ENCODE data around the gene KIDINS220.

The KIDINS220 gene

GRCh38 chr2:8839189-8839965 is 2.0 kb upstream of the KIDINS220 start:
- Histone ChIP-seq H3K9ac (ENCODE audit: low read depth in 1 of 2, low read length in 2 of 2) (no peak overlapping the region), H3K4me3 (ENCODE audit: low read length in 2 of 2) (no peak overlapping the region), H3K36me3 (ENCODE audit: control insufficient read depth in 2 of 2, insufficient read depth in 2 of 2, low read length in 2 of 2) (no peaks in the 10 kb centered on the region), H3K9me3 (ENCODE audit: control insufficient read depth in 2 of 2, low read length in 2 of 2) (no peaks in the 10 kb centered on the region), H3K27ac (ENCODE audit: low read depth in 2 of 2, low read length in 2 of 2) (no peak overlapping the region), H3K4me1 (ENCODE audit: control insufficient read depth in 2 of 2, insufficient read depth in 2 of 2, low read length in 2 of 2) (peaks cover 4 to 9% of the 10 kb centered on the region in 2 donors), H3K27me3 (ENCODE audit: control insufficient read depth in 2 of 2, insufficient read depth in 2 of 2, low read length in 2 of 2) (no peaks in the 10 kb centered on the region)

- Histone ChIP-seq H3K27ac (ENCODE audit: low read depth in 2 of 2, low read length in 2 of 2) (no peak overlapping the region), H3K9ac (ENCODE audit: low read depth in 1 of 2, low read length in 2 of 2) (no peak overlapping the region), H3K36me3 (ENCODE audit: control insufficient read depth in 2 of 2, insufficient read depth in 2 of 2, low read length in 2 of 2) (no peaks in the 10 kb centered on the region), H3K9me3 (ENCODE audit: control insufficient read depth in 2 of 2, low read length in 2 of 2) (no peaks in the 10 kb centered on the region), H3K27me3 (ENCODE audit: control insufficient read depth in 2 of 2, insufficient read depth in 2 of 2, low read length in 2 of 2) (no peaks in the 10 kb centered on the region), H3K4me3 (ENCODE audit: low read length in 2 of 2) (peak overlapping the region; percentile 93 to 95), H3K4me1 (ENCODE audit: control insufficient read depth in 2 of 2, insufficient read depth in 2 of 2, low read length in 2 of 2) (peaks cover 4 to 9% of the 10 kb centered on the region in 2 donors)
Observed at GRCh38 chr2:8837795-8838140, 355 bp upstream of the KIDINS220 start.

- Histone ChIP-seq H3K4me1 (ENCODE audit: control insufficient read depth in 2 of 2, insufficient read depth in 2 of 2, low read length in 2 of 2) (peaks cover 4 to 9% of the 10 kb centered on the region in 2 donors), H3K36me3 (ENCODE audit: control insufficient read depth in 2 of 2, insufficient read depth in 2 of 2, low read length in 2 of 2) (no peaks in the 10 kb centered on the region), H3K27me3 (ENCODE audit: control insufficient read depth in 2 of 2, insufficient read depth in 2 of 2, low read length in 2 of 2) (no peaks in the 10 kb centered on the region), H3K9me3 (ENCODE audit: control insufficient read depth in 2 of 2, low read length in 2 of 2) (no peaks in the 10 kb centered on the region), H3K4me3 (ENCODE audit: low read length in 2 of 2) (no peak overlapping the region), H3K9ac (ENCODE audit: low read depth in 1 of 2, low read length in 2 of 2) (no peak overlapping the region), H3K27ac (ENCODE audit: low read depth in 2 of 2, low read length in 2 of 2) (no peak overlapping the region)
Observed at GRCh38 chr2:8835279-8835678, 2.1 kb downstream of the KIDINS220 start.

DNA sequence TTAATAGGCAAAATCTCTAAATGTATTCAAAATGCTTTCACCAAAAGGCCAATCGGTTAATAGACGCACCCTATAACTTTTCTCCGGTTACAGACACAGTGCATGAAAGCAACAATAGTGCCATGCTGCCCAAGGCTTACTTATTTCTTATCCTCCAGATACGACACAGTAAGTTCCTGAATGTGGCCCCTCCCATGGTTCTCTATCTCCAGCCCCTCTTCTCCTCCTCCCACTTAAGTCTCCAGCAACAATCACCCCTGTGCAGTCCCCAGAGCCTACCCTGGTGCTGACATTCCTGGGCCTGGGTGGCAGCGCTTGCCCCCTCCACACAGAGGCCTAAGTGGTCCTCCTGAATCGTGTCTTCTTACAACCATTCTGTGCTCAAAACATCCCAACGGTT is 3.6 kb downstream of the KIDINS220 start:
- Histone ChIP-seq H3K36me3 (ENCODE audit: control insufficient read depth in 2 of 2, insufficient read depth in 2 of 2, low read length in 2 of 2) (no peaks in the 10 kb centered on the region), H3K27ac (ENCODE audit: low read depth in 2 of 2, low read length in 2 of 2) (no peak overlapping the region), H3K9ac (ENCODE audit: low read depth in 1 of 2, low read length in 2 of 2) (no peak overlapping the region), H3K27me3 (ENCODE audit: control insufficient read depth in 2 of 2, insufficient read depth in 2 of 2, low read length in 2 of 2) (no peaks in the 10 kb centered on the region), H3K4me1 (ENCODE audit: control insufficient read depth in 2 of 2, insufficient read depth in 2 of 2, low read length in 2 of 2) (peaks cover 4 to 9% of the 10 kb centered on the region in 2 donors), H3K9me3 (ENCODE audit: control insufficient read depth in 2 of 2, low read length in 2 of 2) (no peaks in the 10 kb centered on the region), H3K4me3 (ENCODE audit: low read length in 2 of 2) (no peak overlapping the region)

- Histone ChIP-seq H3K9me3 (ENCODE audit: control insufficient read depth in 2 of 2, low read length in 2 of 2) (no peaks in the 10 kb centered on the region), H3K9ac (ENCODE audit: low read depth in 1 of 2, low read length in 2 of 2) (no peak overlapping the region), H3K27ac (ENCODE audit: low read depth in 2 of 2, low read length in 2 of 2) (no peak overlapping the region)
Observed at GRCh38 chr2:8831516-8831915, 5.9 kb downstream of the KIDINS220 start.

GRCh38 chr2:8827729-8828128 is 9.7 kb downstream of the KIDINS220 start:
- Histone ChIP-seq H3K36me3 (ENCODE audit: control insufficient read depth in 2 of 2, insufficient read depth in 2 of 2, low read length in 2 of 2) (peaks cover 13 to 14% of the 10 kb centered on the region in 2 donors), H3K4me1 (ENCODE audit: control insufficient read depth in 2 of 2, insufficient read depth in 2 of 2, low read length in 2 of 2) (no peaks in the 10 kb centered on the region), H3K9ac (ENCODE audit: low read depth in 1 of 2, low read length in 2 of 2) (no peak overlapping the region)

More at GRCh38 chr2:8831516-8831915, 5.9 kb downstream of the KIDINS220 start:
- Histone ChIP-seq H3K36me3 (ENCODE audit: control insufficient read depth in 2 of 2, insufficient read depth in 2 of 2, low read length in 2 of 2) (peaks cover 3 to 4% of the 10 kb centered on the region in 2 donors), H3K4me1 (ENCODE audit: control insufficient read depth in 2 of 2, insufficient read depth in 2 of 2, low read length in 2 of 2) (peaks cover 0 to 9% of the 10 kb centered on the region in 2 donors), H3K27me3 (ENCODE audit: control insufficient read depth in 2 of 2, insufficient read depth in 2 of 2, low read length in 2 of 2) (no peaks in the 10 kb centered on the region), H3K4me3 (ENCODE audit: low read length in 2 of 2) (no peak overlapping the region)

GRCh38 chr2:8822218-8822617 is 15.2 kb downstream of the KIDINS220 start:
- Histone ChIP-seq H3K9me3 (ENCODE audit: control insufficient read depth in 2 of 2, low read length in 2 of 2) (no peaks in the 10 kb centered on the region), H3K9ac (ENCODE audit: low read depth in 1 of 2, low read length in 2 of 2) (no peak overlapping the region), H3K27ac (ENCODE audit: low read depth in 2 of 2, low read length in 2 of 2) (no peak overlapping the region), H3K27me3 (ENCODE audit: control insufficient read depth in 2 of 2, insufficient read depth in 2 of 2, low read length in 2 of 2) (no peaks in the 10 kb centered on the region), H3K4me3 (ENCODE audit: low read length in 2 of 2) (no peak overlapping the region), H3K36me3 (ENCODE audit: control insufficient read depth in 2 of 2, insufficient read depth in 2 of 2, low read length in 2 of 2) (peaks cover 21 to 27% of the 10 kb centered on the region in 2 donors), H3K4me1 (ENCODE audit: control insufficient read depth in 2 of 2, insufficient read depth in 2 of 2, low read length in 2 of 2) (no peaks in the 10 kb centered on the region)

More at GRCh38 chr2:8827729-8828128, 9.7 kb downstream of the KIDINS220 start:
- H3K4me3 ChIP-seq (ENCODE audit: low read length in 2 of 2), result no peak overlapping the region
- no peaks in the 10 kb centered on the region for H3K9me3 ChIP-seq (ENCODE audit: control insufficient read depth in 2 of 2, low read length in 2 of 2)
- H3K27ac ChIP-seq (ENCODE audit: low read depth in 2 of 2, low read length in 2 of 2), result no peak overlapping the region
- no peaks in the 10 kb centered on the region for H3K27me3 ChIP-seq (ENCODE audit: control insufficient read depth in 2 of 2, insufficient read depth in 2 of 2, low read length in 2 of 2)

GRCh38 chr2:8821276-8822217 is 15.9 kb downstream of the KIDINS220 start:
- no peak overlapping the region for H3K27ac ChIP-seq (ENCODE audit: low read depth in 2 of 2, low read length in 2 of 2)
- no peaks in the 10 kb centered on the region for H3K4me1 ChIP-seq (ENCODE audit: control insufficient read depth in 2 of 2, insufficient read depth in 2 of 2, low read length in 2 of 2)
- no peak overlapping the region for H3K4me3 ChIP-seq (ENCODE audit: low read length in 2 of 2)
- no peaks in the 10 kb centered on the region for H3K9me3 ChIP-seq (ENCODE audit: control insufficient read depth in 2 of 2, low read length in 2 of 2)
- no peaks in the 10 kb centered on the region for H3K27me3 ChIP-seq (ENCODE audit: control insufficient read depth in 2 of 2, insufficient read depth in 2 of 2, low read length in 2 of 2)
- peaks cover 17 to 31% of the 10 kb centered on the region in 2 donors for H3K36me3 ChIP-seq (ENCODE audit: control insufficient read depth in 2 of 2, insufficient read depth in 2 of 2, low read length in 2 of 2)
- H3K9ac ChIP-seq (ENCODE audit: low read depth in 1 of 2, low read length in 2 of 2), result no peak overlapping the region

- H3K27me3 ChIP-seq (ENCODE audit: control insufficient read depth in 2 of 2, insufficient read depth in 2 of 2, low read length in 2 of 2), result no peaks in the 10 kb centered on the region
- H3K4me3 ChIP-seq (ENCODE audit: low read length in 2 of 2), result no peak overlapping the region
- H3K9me3 ChIP-seq (ENCODE audit: control insufficient read depth in 2 of 2, low read length in 2 of 2), result no peaks in the 10 kb centered on the region
- H3K4me1 ChIP-seq (ENCODE audit: control insufficient read depth in 2 of 2, insufficient read depth in 2 of 2, low read length in 2 of 2), result no peaks in the 10 kb centered on the region
- H3K9ac ChIP-seq (ENCODE audit: low read depth in 1 of 2, low read length in 2 of 2), result no peak overlapping the region
- H3K36me3 ChIP-seq (ENCODE audit: control insufficient read depth in 2 of 2, insufficient read depth in 2 of 2, low read length in 2 of 2), result peaks cover 25 to 30% of the 10 kb centered on the region in 2 donors
- H3K27ac ChIP-seq (ENCODE audit: low read depth in 2 of 2, low read length in 2 of 2), result no peak overlapping the region
Observed at GRCh38 chr2:8819948-8820347, 17.5 kb downstream of the KIDINS220 start.

- peaks cover 21 to 29% of the 10 kb centered on the region in 2 donors for H3K36me3 ChIP-seq (ENCODE audit: control insufficient read depth in 2 of 2, insufficient read depth in 2 of 2, low read length in 2 of 2)
- no peak overlapping the region for H3K27ac ChIP-seq (ENCODE audit: low read depth in 2 of 2, low read length in 2 of 2)
- no peaks in the 10 kb centered on the region for H3K4me1 ChIP-seq (ENCODE audit: control insufficient read depth in 2 of 2, insufficient read depth in 2 of 2, low read length in 2 of 2)
- H3K9ac ChIP-seq (ENCODE audit: low read depth in 1 of 2, low read length in 2 of 2), result no peak overlapping the region
- no peaks in the 10 kb centered on the region for H3K27me3 ChIP-seq (ENCODE audit: control insufficient read depth in 2 of 2, insufficient read depth in 2 of 2, low read length in 2 of 2)
- H3K9me3 ChIP-seq (ENCODE audit: control insufficient read depth in 2 of 2, low read length in 2 of 2), result no peaks in the 10 kb centered on the region
- no peak overlapping the region for H3K4me3 ChIP-seq (ENCODE audit: low read length in 2 of 2)
Observed at GRCh38 chr2:8819194-8819593, 18.2 kb downstream of the KIDINS220 start.
